NCI-H1105 treated with DMSO at 0.1 percent for 48 hours (cell line): Measurements from ENCODE around the gene CD2BP2.
"Not testable (repeated sequence)": the region's sequence is repeated elsewhere in the genome, so short reads cannot be mapped to it uniquely, and the experiment has no call there.

Source experiments
- DNase-seq: peaks from one replicate; lab custom pipeline; 2025; lab: John Stamatoyannopoulos, UW

CD2BP2 gene

GRCh38 chr16:30342751-30343490, 12.2 kb downstream of the CD2BP2 start:
- no peak for DNase-seq

GRCh38 chr16:30341971-30342370, 13.1 kb downstream of the CD2BP2 start:
- DNase-seq, result not testable (repeated sequence)

GRCh38 chr16:30340621-30341020, 14.5 kb downstream of the CD2BP2 start:
- no peak for DNase-seq

- not testable (repeated sequence) for DNase-seq
Measured at GRCh38 chr16:30338715-30339114, 16.4 kb downstream of the CD2BP2 start.

- not testable (repeated sequence) for DNase-seq
Measured at GRCh38 chr16:30337964-30338357, 17.1 kb downstream of the CD2BP2 start.

GRCh38 chr16:30335598-30336474, 19.3 kb downstream of the CD2BP2 start:
- no peak for DNase-seq

GRCh38 chr16:30335028-30335597, 20.0 kb downstream of the CD2BP2 start:
- peak; percentile 69 for DNase-seq

GRCh38 chr16:30334473-30334989, 20.6 kb downstream of the CD2BP2 start:
- peak; percentile 34 for DNase-seq

GRCh38 chr16:30324220-30324619, 30.9 kb downstream of the CD2BP2 start:
- not testable (repeated sequence) for DNase-seq

- DNase-seq, result not testable (repeated sequence)
Measured at GRCh38 chr16:30318647-30319046, 36.5 kb downstream of the CD2BP2 start.

- DNase-seq, result not testable (repeated sequence)
Measured at GRCh38 chr16:30310937-30311336, 44.2 kb downstream of the CD2BP2 start.

GRCh38 chr16:30309255-30309654, 45.9 kb downstream of the CD2BP2 start:
- DNase-seq, result not testable (repeated sequence)
